ENCODE data around the gene CDH19. TPM values are rescaled to one million over a fixed set of nuclear protein-coding genes. Genes with fewer than 3 reads are reported as not detected.
"Not testable (repeated sequence)": the region's sequence is repeated elsewhere in the genome, so short reads cannot be mapped to it uniquely, and the experiment has no call there.

CDH19 gene
- total RNA-seq, 1 donor from 2014 or later = not detected

- POLR2A ChIA-PET = no interaction called here
- Mint-ChIP-seq H3K9me3 (no peaks in the 10 kb centered on the region), H3K36me3 (ENCODE audit: low read depth) (no peaks in the 10 kb centered on the region), H3K27ac (no peak overlapping the region), H3K27me3 (no peaks in the 10 kb centered on the region), H3K4me3 (no peak overlapping the region), H3K4me1 (no peaks in the 10 kb centered on the region)
- DNase-seq = no peak
- no peak for ATAC-seq (ENCODE audit: low read depth)
- TF ChIP-seq CTCF (IDR thresholded peaks at IDR 0.05) = no peak
- intact Hi-C loops (cut with micrococcal nuclease) = no loop called here
- CTCF ChIA-PET = no interaction called here
These were observed 106.5 kb downstream of the CDH19 start for GRCh38 chr18:66497351-66497750.

- Mint-ChIP-seq H3K36me3 (ENCODE audit: low read depth) (no peaks in the 10 kb centered on the region), H3K9me3 (no peaks in the 10 kb centered on the region), H3K4me1 (no peaks in the 10 kb centered on the region), H3K27ac (no peak overlapping the region), H3K4me3 (no peak overlapping the region), H3K27me3 (no peaks in the 10 kb centered on the region)
- intact Hi-C loops (cut with micrococcal nuclease) = no loop called here
- ChIA-PET POLR2A (no interaction called here), CTCF (no interaction called here)
- no peak for TF ChIP-seq CTCF (IDR thresholded peaks at IDR 0.05)
- no peak for DNase-seq
- ATAC-seq (ENCODE audit: low read depth) = no peak
These were observed 108.0 kb downstream of the CDH19 start for GRCh38 chr18:66495844-66496243.

GRCh38 chr18:66473882-66474281 lies 130.0 kb downstream of the CDH19 start:
- TF ChIP-seq CTCF (IDR thresholded peaks at IDR 0.05) = no peak
- Mint-ChIP-seq H3K9me3 (no peaks in the 10 kb centered on the region), H3K4me3 (no peak overlapping the region), H3K27me3 (no peaks in the 10 kb centered on the region), H3K27ac (no peak overlapping the region), H3K36me3 (ENCODE audit: low read depth) (no peaks in the 10 kb centered on the region), H3K4me1 (no peaks in the 10 kb centered on the region)
- ATAC-seq (ENCODE audit: low read depth) (no peak), DNase-seq (no peak)
- ChIA-PET POLR2A (no interaction called here), CTCF (no interaction called here)
- intact Hi-C loops (cut with micrococcal nuclease) = no loop called here

- DNase-seq; POLR2A ChIA-PET; H3K4me1 Mint-ChIP-seq; H3K9me3 Mint-ChIP-seq; H3K4me3 Mint-ChIP-seq; CTCF ChIA-PET; ATAC-seq (ENCODE audit: low read depth); H3K27ac Mint-ChIP-seq; intact Hi-C loops (cut with micrococcal nuclease); H3K36me3 Mint-ChIP-seq (ENCODE audit: low read depth); H3K27me3 Mint-ChIP-seq: not testable (repeated sequence)
These were observed 137.7 kb downstream of the CDH19 start for GRCh38 chr18:66466184-66466583.

GRCh38 chr18:66461344-66461743 lies 142.5 kb downstream of the CDH19 start:
- H3K36me3 Mint-ChIP-seq (ENCODE audit: low read depth) = no peaks in the 10 kb centered on the region
- DNase-seq (no peak), ATAC-seq (ENCODE audit: low read depth) (no peak)
- H3K4me3 Mint-ChIP-seq = no peak overlapping the region
- H3K27me3 Mint-ChIP-seq = no peaks in the 10 kb centered on the region
- CTCF ChIA-PET = no interaction called here
- no peak for TF ChIP-seq CTCF (IDR thresholded peaks at IDR 0.05)
- POLR2A ChIA-PET = no interaction called here
- intact Hi-C loops (cut with micrococcal nuclease) = no loop called here
- H3K9me3 Mint-ChIP-seq = peaks cover 3% of the 10 kb centered on the region
- no peaks in the 10 kb centered on the region for H3K4me1 Mint-ChIP-seq
- no peak overlapping the region for H3K27ac Mint-ChIP-seq

- no peaks in the 10 kb centered on the region for H3K27me3 Mint-ChIP-seq
- H3K27ac Mint-ChIP-seq = no peak overlapping the region
- peaks cover 1% of the 10 kb centered on the region for H3K9me3 Mint-ChIP-seq
- no peaks in the 10 kb centered on the region for H3K4me1 Mint-ChIP-seq
- H3K36me3 Mint-ChIP-seq (ENCODE audit: low read depth) = no peaks in the 10 kb centered on the region
- no peak for DNase-seq
- H3K4me3 Mint-ChIP-seq = no peak overlapping the region
- POLR2A ChIA-PET = no interaction called here
- no peak for ATAC-seq (ENCODE audit: low read depth)
- intact Hi-C loops (cut with micrococcal nuclease) = no loop called here
- CTCF ChIA-PET = no interaction called here
- no peak for TF ChIP-seq CTCF (IDR thresholded peaks at IDR 0.05)
These were observed 146.6 kb downstream of the CDH19 start for GRCh38 chr18:66457245-66457644.
